Liver (tissue), 9 donors: Measurements from ENCODE around the gene MEIS3. TPM values are rescaled to one million over a fixed set of nuclear protein-coding genes. Genes with fewer than 3 reads are reported as not detected.

Experiments
- DNase-seq: peaks from one replicate; pipeline ENCODE4 v3.0.0-alpha.2; 2017; ENCODE audit warnings: low spot score
- H3K27ac ChIP-seq, 2 donors: one replicate each; pipeline ENCODE4 v1.7.0; 2013; ENCODE audit warnings: inconsistent platforms in 2 of 2, low read length in 2 of 2, control low read depth in 1 of 2, low read depth in 1 of 2, mild to moderate bottlenecking in 1 of 2
- H3K27me3 ChIP-seq, 4 donors: one replicate each; pipeline versions ENCODE4 v1.6.1 to v1.7.0; 2013; ENCODE audit warnings: low read length in 3 of 4, inconsistent platforms in 1 of 4, mild to moderate bottlenecking in 1 of 4, moderate library complexity in 1 of 4; ENCODE audit not compliant: control insufficient read depth in 4 of 4, insufficient read depth in 4 of 4
- H3K36me3 ChIP-seq, 4 donors: one replicate each; pipeline versions ENCODE4 v1.6.1 to v1.7.0; 2013; ENCODE audit warnings: low read length in 3 of 4, mild to moderate bottlenecking in 3 of 4, low read depth in 1 of 4, moderate library complexity in 1 of 4; ENCODE audit not compliant: control insufficient read depth in 4 of 4, insufficient read depth in 3 of 4
- H3K4me1 ChIP-seq, 4 donors: one replicate each; pipeline versions ENCODE4 v1.6.1 to v1.7.0; 2013; ENCODE audit warnings: low read length in 3 of 4, mild to moderate bottlenecking in 3 of 4, moderate library complexity in 1 of 4; ENCODE audit not compliant: control insufficient read depth in 4 of 4, insufficient read depth in 4 of 4
- H3K4me3 ChIP-seq, 3 donors: one replicate each; pipeline versions ENCODE4 v1.6.1 to v1.7.0; 2013; ENCODE audit warnings: low read length in 3 of 3, control low read depth in 1 of 3, low read depth in 1 of 3, mild to moderate bottlenecking in 1 of 3
- H3K9ac ChIP-seq, 2 donors: one replicate each; pipeline ENCODE4 v1.7.0; 2013; ENCODE audit warnings: low read length in 2 of 2, mild to moderate bottlenecking in 2 of 2, moderate library complexity in 2 of 2, control low read depth in 1 of 2, low read depth in 1 of 2
- H3K9me3 ChIP-seq, 4 donors: one replicate each; pipeline versions ENCODE4 v1.6.1 to v1.7.0; 2013; ENCODE audit warnings: low read length in 3 of 4; ENCODE audit not compliant: control insufficient read depth in 4 of 4
- ATF3 ChIP-seq: IDR thresholded peaks from 2 replicates; pipeline ENCODE4 v1.6.1; 2016; ENCODE audit warnings: antibody characterized with exemption
- FOXA2 ChIP-seq: IDR thresholded peaks from 2 replicates; pipeline ENCODE4 v1.6.1; 2016; ENCODE audit warnings: antibody characterized with exemption
- GABPA ChIP-seq, 2 donors: IDR thresholded peaks in 1 of 2; conservative IDR thresholded peaks in 1 of 2; 2 replicates each; pipeline ENCODE4 v1.6.1; 2016; ENCODE audit warnings: antibody characterized with exemption in 2 of 2, mild to moderate bottlenecking in 1 of 2, moderate library complexity in 1 of 2
- HNF4A ChIP-seq, 2 donors: conservative IDR thresholded peaks; 2 replicates each; pipeline ENCODE4 v1.6.1; 2016; ENCODE audit warnings: antibody characterized with exemption in 2 of 2, mild to moderate bottlenecking in 2 of 2
- HNF4G ChIP-seq: IDR thresholded peaks from 2 replicates; pipeline ENCODE4 v1.6.1; 2016; ENCODE audit warnings: antibody characterized with exemption
- JUND ChIP-seq, 2 donors: IDR thresholded peaks; 2 replicates each; pipeline ENCODE4 v1.6.1; 2016; ENCODE audit warnings: antibody characterized with exemption in 2 of 2
- NR2F2 ChIP-seq: IDR thresholded peaks from 2 replicates; pipeline ENCODE4 v1.6.1; 2016; ENCODE audit warnings: antibody characterized with exemption
- RAD21 ChIP-seq, 2 donors: IDR thresholded peaks; 2 replicates each; pipeline ENCODE4 v1.6.1; 2016; ENCODE audit warnings: antibody characterized with exemption in 2 of 2, mild to moderate bottlenecking in 2 of 2
- RXRA ChIP-seq, 2 donors: IDR thresholded peaks; 2 replicates each; pipeline ENCODE4 v1.6.1; 2017 to 2018; ENCODE audit warnings: antibody characterized with exemption in 2 of 2, mild to moderate bottlenecking in 1 of 2
- SP1 ChIP-seq: IDR thresholded peaks from 2 replicates; pipeline ENCODE4 v1.6.1; 2018; ENCODE audit warnings: antibody characterized with exemption, mild to moderate bottlenecking
- WGBS: extraction: QIAGEN DNeasy Blood & Tissue Kit; methylation state at CpG from one replicate; pipeline ENCODE4 v1.1.7; 2013; 5-methylcytosine and 5-hydroxymethylcytosine counted together
- polyA plus RNA-seq, 2 donors: library from polyadenylated mRNA; stranded (reverse) in 1 of 2; unstranded in 1 of 2; fragments of 200-250 nt in 1 of 2; fragments of >200 nt in 1 of 2; fragmentation: Nextera tagmentation in 1 of 2; extraction: Ambion mirVana in 1 of 2; gene quantifications; one replicate each; pipeline versions ENCODE4 v1.2.1 to v1.2.3, GENCODE V29; 2013 to 2015
- total RNA-seq, 2 donors: library from RNA; depleted of rRNA; stranded (reverse); fragments of >200 nt; gene quantifications; one replicate each; pipeline ENCODE4 v1.2.3, GENCODE V29; 2014
- TF ChIP-seq, protein P1 (sequence below): IDR thresholded peaks from 2 replicates; pipeline ENCODE4 v1.6.1; 2016; ENCODE audit warnings: antibody characterized with exemption
- TF ChIP-seq, protein P2 (sequence below): IDR thresholded peaks from 2 replicates; pipeline ENCODE4 v1.6.1; 2016; ENCODE audit warnings: antibody characterized with exemption
- TF ChIP-seq, protein P3 (sequence below): fragments of 150-350 bp; IDR thresholded peaks from 2 replicates; pipeline ENCODE4 v1.5.1; 2017; ENCODE audit warnings: improper control_type of control experiment, low read depth, low read length; ENCODE audit not compliant: missing input control
- TF ChIP-seq, protein P4 (sequence below): IDR thresholded peaks from 2 replicates; pipeline ENCODE4 v1.6.1; 2016; ENCODE audit warnings: antibody characterized with exemption, mild to moderate bottlenecking
- donor health status: healthy.
- donor health status: healthy.
- donor health status: healthy.
- donor health status: healthy.
- donor health status: healthy.

MEIS3 gene
- total and polyA plus RNA-seq, 4 donors = 0.50 to 1.3 (median 0.89) TPM

- H3K4me1 ChIP-seq = peaks cover 2 to 8% (median 5%) of the 10 kb centered on the region in 4 donors
- H3K36me3 ChIP-seq = no peaks in the 10 kb centered on the region
- no peak overlapping the region for H3K4me3 ChIP-seq
- H3K9ac ChIP-seq = no peak overlapping the region
- DNase-seq = no peak
- H3K27ac ChIP-seq = no peak overlapping the region
- peaks cover 0 to 6% (median 3%) of the 10 kb centered on the region in 4 donors for H3K27me3 ChIP-seq
- H3K9me3 ChIP-seq = no peaks in the 10 kb centered on the region
- TF ChIP-seq FOXA2 (no peak), HNF4A (conservative IDR thresholded peaks at IDR 0.05) (no peak)
- 35% methylated on average over 1 of the region's 1 CpG for WGBS
Measured at GRCh38 chr19:47433121-47433520, 13.8 kb upstream of the MEIS3 start.

- Histone ChIP-seq H3K27ac (no peak overlapping the region), H3K36me3 (no peaks in the 10 kb centered on the region), H3K4me1 (peaks cover 2 to 10% (median 5%) of the 10 kb centered on the region in 4 donors), H3K9ac (no peak overlapping the region), H3K27me3 (peaks cover 0 to 6% (median 3%) of the 10 kb centered on the region in 4 donors), H3K4me3 (no peak overlapping the region), H3K9me3 (no peaks in the 10 kb centered on the region)
- no peak for TF ChIP-seq HNF4G
- no peak for TF ChIP-seq RAD21 (IDR thresholded peaks at IDR 0.05)
- no peak for TF ChIP-seq RXRA (IDR thresholded peaks at IDR 0.05)
- no peak for TF ChIP-seq SP1
- TF ChIP-seq, protein P1, sequence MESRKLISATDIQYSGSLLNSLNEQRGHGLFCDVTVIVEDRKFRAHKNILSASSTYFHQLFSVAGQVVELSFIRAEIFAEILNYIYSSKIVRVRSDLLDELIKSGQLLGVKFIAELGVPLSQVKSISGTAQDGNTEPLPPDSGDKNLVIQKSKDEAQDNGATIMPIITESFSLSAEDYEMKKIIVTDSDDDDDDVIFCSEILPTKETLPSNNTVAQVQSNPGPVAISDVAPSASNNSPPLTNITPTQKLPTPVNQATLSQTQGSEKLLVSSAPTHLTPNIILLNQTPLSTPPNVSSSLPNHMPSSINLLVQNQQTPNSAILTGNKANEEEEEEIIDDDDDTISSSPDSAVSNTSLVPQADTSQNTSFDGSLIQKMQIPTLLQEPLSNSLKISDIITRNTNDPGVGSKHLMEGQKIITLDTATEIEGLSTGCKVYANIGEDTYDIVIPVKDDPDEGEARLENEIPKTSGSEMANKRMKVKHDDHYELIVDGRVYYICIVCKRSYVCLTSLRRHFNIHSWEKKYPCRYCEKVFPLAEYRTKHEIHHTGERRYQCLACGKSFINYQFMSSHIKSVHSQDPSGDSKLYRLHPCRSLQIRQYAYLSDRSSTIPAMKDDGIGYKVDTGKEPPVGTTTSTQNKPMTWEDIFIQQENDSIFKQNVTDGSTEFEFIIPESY = no peak
- no peak for TF ChIP-seq FOXA2
- TF ChIP-seq ATF3 = no peak
- TF ChIP-seq, protein P2, sequence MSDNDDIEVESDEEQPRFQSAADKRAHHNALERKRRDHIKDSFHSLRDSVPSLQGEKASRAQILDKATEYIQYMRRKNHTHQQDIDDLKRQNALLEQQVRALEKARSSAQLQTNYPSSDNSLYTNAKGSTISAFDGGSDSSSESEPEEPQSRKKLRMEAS = no peak
- TF ChIP-seq, protein P3, sequence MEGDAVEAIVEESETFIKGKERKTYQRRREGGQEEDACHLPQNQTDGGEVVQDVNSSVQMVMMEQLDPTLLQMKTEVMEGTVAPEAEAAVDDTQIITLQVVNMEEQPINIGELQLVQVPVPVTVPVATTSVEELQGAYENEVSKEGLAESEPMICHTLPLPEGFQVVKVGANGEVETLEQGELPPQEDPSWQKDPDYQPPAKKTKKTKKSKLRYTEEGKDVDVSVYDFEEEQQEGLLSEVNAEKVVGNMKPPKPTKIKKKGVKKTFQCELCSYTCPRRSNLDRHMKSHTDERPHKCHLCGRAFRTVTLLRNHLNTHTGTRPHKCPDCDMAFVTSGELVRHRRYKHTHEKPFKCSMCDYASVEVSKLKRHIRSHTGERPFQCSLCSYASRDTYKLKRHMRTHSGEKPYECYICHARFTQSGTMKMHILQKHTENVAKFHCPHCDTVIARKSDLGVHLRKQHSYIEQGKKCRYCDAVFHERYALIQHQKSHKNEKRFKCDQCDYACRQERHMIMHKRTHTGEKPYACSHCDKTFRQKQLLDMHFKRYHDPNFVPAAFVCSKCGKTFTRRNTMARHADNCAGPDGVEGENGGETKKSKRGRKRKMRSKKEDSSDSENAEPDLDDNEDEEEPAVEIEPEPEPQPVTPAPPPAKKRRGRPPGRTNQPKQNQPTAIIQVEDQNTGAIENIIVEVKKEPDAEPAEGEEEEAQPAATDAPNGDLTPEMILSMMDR = no peak
- TF ChIP-seq GABPA (IDR thresholded peaks at IDR 0.05 in 1 of 2, conservative IDR thresholded peaks at IDR 0.05 in 1 of 2) = no peak
- no peak for TF ChIP-seq JUND (IDR thresholded peaks at IDR 0.05)
- TF ChIP-seq NR2F2 = no peak
- no peak for DNase-seq
Measured at GRCh38 chr19:47432499-47432898, 13.2 kb upstream of the MEIS3 start.

GRCh38 chr19:47432091-47432490 lies 12.8 kb upstream of the MEIS3 start:
- WGBS = 78% methylated on average over 18 of the region's 18 CpGs
- Histone ChIP-seq H3K9me3 (no peaks in the 10 kb centered on the region), H3K9ac (no peak overlapping the region), H3K27me3 (peaks cover 0 to 6% (median 3%) of the 10 kb centered on the region in 4 donors), H3K4me1 (peaks cover 2 to 10% (median 5%) of the 10 kb centered on the region in 4 donors), H3K36me3 (no peaks in the 10 kb centered on the region), H3K4me3 (no peak overlapping the region), H3K27ac (no peak overlapping the region)
- no peak for DNase-seq
- TF ChIP-seq HNF4G = no peak
- no peak for TF ChIP-seq NR2F2
- no peak for TF ChIP-seq ATF3
- TF ChIP-seq, protein P4, sequence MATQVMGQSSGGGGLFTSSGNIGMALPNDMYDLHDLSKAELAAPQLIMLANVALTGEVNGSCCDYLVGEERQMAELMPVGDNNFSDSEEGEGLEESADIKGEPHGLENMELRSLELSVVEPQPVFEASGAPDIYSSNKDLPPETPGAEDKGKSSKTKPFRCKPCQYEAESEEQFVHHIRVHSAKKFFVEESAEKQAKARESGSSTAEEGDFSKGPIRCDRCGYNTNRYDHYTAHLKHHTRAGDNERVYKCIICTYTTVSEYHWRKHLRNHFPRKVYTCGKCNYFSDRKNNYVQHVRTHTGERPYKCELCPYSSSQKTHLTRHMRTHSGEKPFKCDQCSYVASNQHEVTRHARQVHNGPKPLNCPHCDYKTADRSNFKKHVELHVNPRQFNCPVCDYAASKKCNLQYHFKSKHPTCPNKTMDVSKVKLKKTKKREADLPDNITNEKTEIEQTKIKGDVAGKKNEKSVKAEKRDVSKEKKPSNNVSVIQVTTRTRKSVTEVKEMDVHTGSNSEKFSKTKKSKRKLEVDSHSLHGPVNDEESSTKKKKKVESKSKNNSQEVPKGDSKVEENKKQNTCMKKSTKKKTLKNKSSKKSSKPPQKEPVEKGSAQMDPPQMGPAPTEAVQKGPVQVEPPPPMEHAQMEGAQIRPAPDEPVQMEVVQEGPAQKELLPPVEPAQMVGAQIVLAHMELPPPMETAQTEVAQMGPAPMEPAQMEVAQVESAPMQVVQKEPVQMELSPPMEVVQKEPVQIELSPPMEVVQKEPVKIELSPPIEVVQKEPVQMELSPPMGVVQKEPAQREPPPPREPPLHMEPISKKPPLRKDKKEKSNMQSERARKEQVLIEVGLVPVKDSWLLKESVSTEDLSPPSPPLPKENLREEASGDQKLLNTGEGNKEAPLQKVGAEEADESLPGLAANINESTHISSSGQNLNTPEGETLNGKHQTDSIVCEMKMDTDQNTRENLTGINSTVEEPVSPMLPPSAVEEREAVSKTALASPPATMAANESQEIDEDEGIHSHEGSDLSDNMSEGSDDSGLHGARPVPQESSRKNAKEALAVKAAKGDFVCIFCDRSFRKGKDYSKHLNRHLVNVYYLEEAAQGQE = no peak
- TF ChIP-seq, protein P1 = no peak
- TF ChIP-seq, protein P3 = no peak
